ENCODE data around the gene APBB2. TPM values are rescaled to one million over a fixed set of nuclear protein-coding genes. Genes with fewer than 3 reads are reported as not detected.

APBB2 gene
- total and polyA plus RNA-seq, 2 experiments from 2014 or later: 24.1 to 61.0 TPM

- no peaks in the 10 kb centered on the region for H3K9me2 ChIP-seq (ENCODE audit: insufficient read depth)
- WGBS, 2 experiments (ENCODE audit: low coverage in 1 of 2, low lambda C conversion rate in 2 of 2, missing lambda C conversion rate in 2 of 2): 73% methylated on average over 5 of the region's 5 CpGs
- H3K27me3 ChIP-seq (replicated peaks; ENCODE audit: insufficient read depth): no peaks in the 10 kb centered on the region
- no peak overlapping the region for H3K9ac ChIP-seq
- H3K4me2 ChIP-seq (ENCODE audit: unreplicated experiment): no peak overlapping the region
- no peak for TF ChIP-seq EZH2phosphoT487 (IDR thresholded peaks at IDR 0.05; ENCODE audit: insufficient read depth, low read depth)
- TF ChIP-seq EZH2 (IDR thresholded peaks at IDR 0.05; ENCODE audit: insufficient read depth, poor library complexity, severe bottlenecking): no peak
- no peaks in the 10 kb centered on the region for H3K9me3 ChIP-seq (ENCODE audit: low read depth)
- 0 out of 2 replicates have a peak, but pooled peaks cover 3% of the 10 kb centered on the region for H3F3A ChIP-seq (ENCODE audit: insufficient read depth)
- H3K4me3 ChIP-seq: no peak overlapping the region
- H3K36me3 ChIP-seq (ENCODE audit: low read depth): no peaks in the 10 kb centered on the region
- peaks cover 6% of the 10 kb centered on the region; the same call in 1 of the 2 replicates for H3K4me1 ChIP-seq (ENCODE audit: insufficient read depth)
- no peaks in the 10 kb centered on the region for H4K20me1 ChIP-seq (ENCODE audit: insufficient read depth)
- in situ Hi-C loops (cut with MboI): loop anchor here (10.0 kb wide), 1 partner anchor 236 kb away; the partner anchor contains the start of gene APBB2
- H3K79me2 ChIP-seq (ENCODE audit: insufficient read depth): peaks cover 10% of the 10 kb centered on the region; the same call in 1 of the 2 replicates
- no peak overlapping the region for H3K27ac ChIP-seq
- peak; percentile 20 for DNase-seq
- no peak overlapping the region for H2AFZ ChIP-seq
Measured at GRCh38 chr4:40978548-40978947, 235.8 kb downstream of the APBB2 start.

- peak; percentile 72 for DNase-seq
Measured at GRCh38 chr4:40976343-40976742, 238.0 kb downstream of the APBB2 start.

GRCh38 chr4:40972722-40973121 lies 241.6 kb downstream of the APBB2 start:
- H3K9me2 ChIP-seq (ENCODE audit: insufficient read depth): no peaks in the 10 kb centered on the region
- no peaks in the 10 kb centered on the region for H3K4me1 ChIP-seq (ENCODE audit: insufficient read depth)
- H3K4me3 ChIP-seq: no peak overlapping the region
- no peaks in the 10 kb centered on the region for H3K9me3 ChIP-seq (ENCODE audit: low read depth)
- H2AFZ ChIP-seq: no peak overlapping the region
- H3K9ac ChIP-seq: no peak overlapping the region
- H3K27ac ChIP-seq: no peak overlapping the region
- in situ Hi-C loops (cut with MboI): loop anchor here (10.0 kb wide), 1 partner anchor 242 kb away; the partner anchor contains the start of gene APBB2
- DNase-seq: no peak
- H3F3A ChIP-seq (ENCODE audit: insufficient read depth): no peaks in the 10 kb centered on the region
- no peaks in the 10 kb centered on the region for H4K20me1 ChIP-seq (ENCODE audit: insufficient read depth)
- no peaks in the 10 kb centered on the region for H3K27me3 ChIP-seq (replicated peaks; ENCODE audit: insufficient read depth)
- TF ChIP-seq EZH2 (IDR thresholded peaks at IDR 0.05; ENCODE audit: insufficient read depth, poor library complexity, severe bottlenecking) (no peak), EZH2phosphoT487 (IDR thresholded peaks at IDR 0.05; ENCODE audit: insufficient read depth, low read depth) (no peak)
- no peaks in the 10 kb centered on the region for H3K36me3 ChIP-seq (ENCODE audit: low read depth)
- 100% methylated on average over 1 of the region's 1 CpG for WGBS, 2 experiments (ENCODE audit: low coverage in 1 of 2, low lambda C conversion rate in 2 of 2, missing lambda C conversion rate in 2 of 2)
- H3K4me2 ChIP-seq (ENCODE audit: unreplicated experiment): no peak overlapping the region
- peaks cover 10% of the 10 kb centered on the region; the same call in 1 of the 2 replicates for H3K79me2 ChIP-seq (ENCODE audit: insufficient read depth)

More at GRCh38 chr4:40976343-40976742, 238.0 kb downstream of the APBB2 start:
- Histone ChIP-seq H3K27me3 (replicated peaks; ENCODE audit: insufficient read depth) (no peaks in the 10 kb centered on the region), H3K36me3 (ENCODE audit: low read depth) (no peaks in the 10 kb centered on the region), H3K9me2 (ENCODE audit: insufficient read depth) (no peaks in the 10 kb centered on the region), H3K4me2 (ENCODE audit: unreplicated experiment) (no peak overlapping the region), H4K20me1 (ENCODE audit: insufficient read depth) (no peaks in the 10 kb centered on the region), H2AFZ (no peak overlapping the region), H3K79me2 (ENCODE audit: insufficient read depth) (peaks cover 10% of the 10 kb centered on the region; the same call in 1 of the 2 replicates), H3K4me1 (ENCODE audit: insufficient read depth) (peaks cover 6% of the 10 kb centered on the region; the same call in 1 of the 2 replicates), H3F3A (ENCODE audit: insufficient read depth) (0 out of 2 replicates have a peak, but pooled peaks cover 3% of the 10 kb centered on the region), H3K9ac (no peak overlapping the region), H3K9me3 (ENCODE audit: low read depth) (no peaks in the 10 kb centered on the region), H3K4me3 (no peak overlapping the region), H3K27ac (no peak overlapping the region)
- in situ Hi-C loops (cut with MboI): loop anchor here (10.0 kb wide), 1 partner anchor 238 kb away; the partner anchor contains the start of gene APBB2
- TF ChIP-seq EZH2 (IDR thresholded peaks at IDR 0.05; ENCODE audit: insufficient read depth, poor library complexity, severe bottlenecking) (no peak), EZH2phosphoT487 (IDR thresholded peaks at IDR 0.05; ENCODE audit: insufficient read depth, low read depth) (no peak)

GRCh38 chr4:40971338-40971737 lies 243.0 kb downstream of the APBB2 start:
- Histone ChIP-seq H3K9ac (no peak overlapping the region), H3K79me2 (ENCODE audit: insufficient read depth) (peaks cover 6% of the 10 kb centered on the region; the same call in 1 of the 2 replicates)

More at GRCh38 chr4:40971338-40971737, 243.0 kb downstream of the APBB2 start:
- H2AFZ ChIP-seq: no peak overlapping the region
- H3K4me1 ChIP-seq (ENCODE audit: insufficient read depth): no peaks in the 10 kb centered on the region
- H3K27me3 ChIP-seq (replicated peaks; ENCODE audit: insufficient read depth): no peaks in the 10 kb centered on the region
- H3K4me3 ChIP-seq: no peak overlapping the region
- H3K36me3 ChIP-seq (ENCODE audit: low read depth): no peaks in the 10 kb centered on the region
- no peaks in the 10 kb centered on the region for H4K20me1 ChIP-seq (ENCODE audit: insufficient read depth)
- in situ Hi-C loops (cut with MboI): loop anchor here (10.0 kb wide), 1 partner anchor 243 kb away; the partner anchor contains the start of gene APBB2
- DNase-seq: no peak
- WGBS, 2 experiments (ENCODE audit: low coverage in 1 of 2, low lambda C conversion rate in 2 of 2, missing lambda C conversion rate in 2 of 2): 84 to 86% methylated on average over 3 of the region's 3 CpGs
- H3K4me2 ChIP-seq (ENCODE audit: unreplicated experiment): no peak overlapping the region
- H3K9me2 ChIP-seq (ENCODE audit: insufficient read depth): no peaks in the 10 kb centered on the region
- H3F3A ChIP-seq (ENCODE audit: insufficient read depth): no peaks in the 10 kb centered on the region
- H3K27ac ChIP-seq: no peak overlapping the region
- H3K9me3 ChIP-seq (ENCODE audit: low read depth): no peaks in the 10 kb centered on the region
- TF ChIP-seq EZH2phosphoT487 (IDR thresholded peaks at IDR 0.05; ENCODE audit: insufficient read depth, low read depth) (no peak), EZH2 (IDR thresholded peaks at IDR 0.05; ENCODE audit: insufficient read depth, poor library complexity, severe bottlenecking) (no peak)
